ENCODE data around the gene PSME3. TPM values are rescaled to one million over a fixed set of nuclear protein-coding genes. Genes with fewer than 3 reads are reported as not detected.

The PSME3 gene
- total and polyA plus RNA-seq, 9 of the 15 experiments (the other 6 are each of a cell fraction or from before 2014, with no cell fraction given), result 31.2 to 275 (median 141) TPM

GRCh38 chr17:42848093-42848492 is 14.9 kb downstream of the PSME3 start:
- no peak for ATAC-seq
- no peaks in the 10 kb centered on the region; the same call in 2 of the 3 replicates for H3K79me2 ChIP-seq (ENCODE audit: control insufficient read depth, insufficient read depth, low read length)
- H3K4me2 ChIP-seq (ENCODE audit: insufficient read depth, low read length), result no peak overlapping the region
- H3K9me1 ChIP-seq (ENCODE audit: control insufficient read depth, insufficient read depth, low read length), result no peaks in the 10 kb centered on the region
- H3K36me3 ChIP-seq (ENCODE audit: control insufficient read depth, insufficient read depth, low read length), result peaks cover 28% of the 10 kb centered on the region
- BruUV-seq (replicated peaks), result no TSS peak
- intact Hi-C loops (cut with micrococcal nuclease) (no loop called here), in situ Hi-C loops (cut with MboI) (no loop called here)
- no peak for FAIRE-seq
- no peaks in the 10 kb centered on the region for H3K27me3 ChIP-seq (ENCODE audit: control insufficient read depth in 2 of 2, insufficient read depth in 2 of 2, low read length in 2 of 2)
- no peak overlapping the region for H3K4me3 ChIP-seq
- H2AFZ ChIP-seq (ENCODE audit: low read depth, low read length), result no peak overlapping the region
- DNase-seq (ENCODE audit: extremely low read depth in 1 of 4, low spot score in 3 of 4), result no peak
- WGBS (ENCODE audit: insufficient coverage, low coverage, missing lambda C conversion rate), result 42% methylated on average over 3 of the region's 3 CpGs
- H3K9me3 ChIP-seq (replicated peaks; ENCODE audit: control insufficient read depth, insufficient read depth, low read depth, low read length), result no peaks in the 10 kb centered on the region
- CTCF ChIA-PET (ENCODE audit: low intra/inter-chr PET ratio), result no interaction called here
- 0 out of 2 replicates have a peak, but pooled peaks cover 2% of the 10 kb centered on the region for H4K20me1 ChIP-seq (replicated peaks; ENCODE audit: control insufficient read depth, insufficient read depth, low read length)
- peaks cover 3 to 10% of the 10 kb centered on the region in 2 experiments; a peak in 3 of 5 replicates for H3K4me1 ChIP-seq (replicated peaks in 1 of 2; ENCODE audit: control insufficient read depth in 2 of 2, insufficient read depth in 2 of 2, low read length in 2 of 2)
- POLR2A ChIA-PET, result interaction anchor here (0.6 to 1.6 kb wide), 8 partner anchors 12 to 164 kb away, joined by 3 to 8 read pairs (median 3); partner anchors contain the start of gene RPL27
- no peak overlapping the region for H3K27ac ChIP-seq (ENCODE audit: extremely low read depth, low read depth, low read length)
- TF ChIP-seq ZBTB17 (CRISPR knock-in tag; IDR thresholded peaks at IDR 0.05), result no peak
- no peak for TF ChIP-seq ELF1 (tag; IDR thresholded peaks at IDR 0.05)
- no peak for TF ChIP-seq HES1 (IDR thresholded peaks at IDR 0.05; ENCODE audit: low read depth)
- TF ChIP-seq FOSL1 (tag; conservative IDR thresholded peaks at IDR 0.05), result no peak
- no peak for TF ChIP-seq TOE1 (IDR thresholded peaks at IDR 0.05; ENCODE audit: borderline replicate concordance)
- TF ChIP-seq TOE1 (CRISPR knock-in tag; IDR thresholded peaks at IDR 0.05; ENCODE audit: borderline replicate concordance, low read depth), result no peak
- no peak for TF ChIP-seq EHMT2 (IDR thresholded peaks at IDR 0.05)
- TF ChIP-seq ARID1B (IDR thresholded peaks at IDR 0.05), result no peak
- no peak for TF ChIP-seq NR1H2 (CRISPR knock-in tag; IDR thresholded peaks at IDR 0.05)
- TF ChIP-seq, protein P1, sequence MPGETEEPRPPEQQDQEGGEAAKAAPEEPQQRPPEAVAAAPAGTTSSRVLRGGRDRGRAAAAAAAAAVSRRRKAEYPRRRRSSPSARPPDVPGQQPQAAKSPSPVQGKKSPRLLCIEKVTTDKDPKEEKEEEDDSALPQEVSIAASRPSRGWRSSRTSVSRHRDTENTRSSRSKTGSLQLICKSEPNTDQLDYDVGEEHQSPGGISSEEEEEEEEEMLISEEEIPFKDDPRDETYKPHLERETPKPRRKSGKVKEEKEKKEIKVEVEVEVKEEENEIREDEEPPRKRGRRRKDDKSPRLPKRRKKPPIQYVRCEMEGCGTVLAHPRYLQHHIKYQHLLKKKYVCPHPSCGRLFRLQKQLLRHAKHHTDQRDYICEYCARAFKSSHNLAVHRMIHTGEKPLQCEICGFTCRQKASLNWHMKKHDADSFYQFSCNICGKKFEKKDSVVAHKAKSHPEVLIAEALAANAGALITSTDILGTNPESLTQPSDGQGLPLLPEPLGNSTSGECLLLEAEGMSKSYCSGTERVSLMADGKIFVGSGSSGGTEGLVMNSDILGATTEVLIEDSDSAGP (CRISPR knock-in tag; IDR thresholded peaks at IDR 0.05), result no peak
- no peak for TF ChIP-seq HNRNPH1 (optimal IDR thresholded peaks at IDR 0.05; ENCODE audit: low read depth, low read length)
- no peak for TF ChIP-seq KLF10 (CRISPR knock-in tag; IDR thresholded peaks at IDR 0.05)
- no peak for TF ChIP-seq ELK1 (CRISPR knock-in tag; IDR thresholded peaks at IDR 0.05)
- TF ChIP-seq RERE (CRISPR knock-in tag; IDR thresholded peaks at IDR 0.05; ENCODE audit: borderline replicate concordance), result no peak
- no peak for TF ChIP-seq POLR2G (IDR thresholded peaks at IDR 0.05; ENCODE audit: low read depth, low read length)
- no peak overlapping the region for H3K9ac ChIP-seq (ENCODE audit: insufficient read depth in 1 of 2, low read depth in 2 of 2, low read length in 2 of 2)

All from K562 (cell line).